Measurements from ENCODE around the gene TENM4. TPM values are rescaled to one million over a fixed set of nuclear protein-coding genes. Genes with fewer than 3 reads are reported as not detected.
A peak's percentile ranks its signal among the peaks of the same experiment; 100 is the strongest.

The TENM4 gene
- total RNA-seq, 1 donor from 2014 or later: 0.63 TPM

GRCh38 chr11:79110321-79110720, 330.5 kb downstream of the TENM4 start:
- Histone ChIP-seq H3K4me1 (no peaks in the 10 kb centered on the region), H3K36me3 (no peaks in the 10 kb centered on the region), H3K27me3 (ENCODE audit: low read depth) (peaks cover 19% of the 10 kb centered on the region), H3K4me3 (no peak overlapping the region), H3K9me3 (replicated peaks) (peaks cover 9% of the 10 kb centered on the region), H3K27ac (replicated peaks) (no peak overlapping the region)
- DNase-seq: no peak
- TF ChIP-seq CTCF (IDR thresholded peaks at IDR 0.05; ENCODE audit: borderline replicate concordance): no peak
- intact Hi-C loops (cut with micrococcal nuclease): no loop called here

GRCh38 chr11:79108851-79109250, 332.0 kb downstream of the TENM4 start:
- Histone ChIP-seq H3K4me3 (no peak overlapping the region), H3K36me3 (no peaks in the 10 kb centered on the region), H3K27me3 (ENCODE audit: low read depth) (peaks cover 27% of the 10 kb centered on the region), H3K27ac (replicated peaks) (no peak overlapping the region), H3K9me3 (replicated peaks) (no peaks in the 10 kb centered on the region), H3K4me1 (no peaks in the 10 kb centered on the region)
- intact Hi-C loops (cut with micrococcal nuclease): no loop called here
- DNase-seq: no peak
- TF ChIP-seq CTCF (IDR thresholded peaks at IDR 0.05; ENCODE audit: borderline replicate concordance): no peak

GRCh38 chr11:79102840-79103239, 338.0 kb downstream of the TENM4 start:
- no peak overlapping the region for H3K27ac ChIP-seq (replicated peaks)
- intact Hi-C loops (cut with micrococcal nuclease): no loop called here
- no peaks in the 10 kb centered on the region for H3K36me3 ChIP-seq
- TF ChIP-seq CTCF (IDR thresholded peaks at IDR 0.05; ENCODE audit: borderline replicate concordance): no peak
- no peaks in the 10 kb centered on the region for H3K4me1 ChIP-seq
- H3K27me3 ChIP-seq (ENCODE audit: low read depth): peaks cover 65% of the 10 kb centered on the region
- no peak overlapping the region for H3K4me3 ChIP-seq
- DNase-seq: no peak
- no peaks in the 10 kb centered on the region for H3K9me3 ChIP-seq (replicated peaks)

- intact Hi-C loops (cut with micrococcal nuclease): no loop called here
- TF ChIP-seq CTCF (IDR thresholded peaks at IDR 0.05; ENCODE audit: borderline replicate concordance): no peak
- Histone ChIP-seq H3K4me3 (no peak overlapping the region), H3K9me3 (replicated peaks) (no peaks in the 10 kb centered on the region), H3K27me3 (ENCODE audit: low read depth) (peaks cover 65% of the 10 kb centered on the region), H3K27ac (replicated peaks) (no peak overlapping the region), H3K4me1 (no peaks in the 10 kb centered on the region), H3K36me3 (no peaks in the 10 kb centered on the region)
- DNase-seq: no peak
These were observed 339.2 kb downstream of the TENM4 start for GRCh38 chr11:79101656-79102055.

DNA sequence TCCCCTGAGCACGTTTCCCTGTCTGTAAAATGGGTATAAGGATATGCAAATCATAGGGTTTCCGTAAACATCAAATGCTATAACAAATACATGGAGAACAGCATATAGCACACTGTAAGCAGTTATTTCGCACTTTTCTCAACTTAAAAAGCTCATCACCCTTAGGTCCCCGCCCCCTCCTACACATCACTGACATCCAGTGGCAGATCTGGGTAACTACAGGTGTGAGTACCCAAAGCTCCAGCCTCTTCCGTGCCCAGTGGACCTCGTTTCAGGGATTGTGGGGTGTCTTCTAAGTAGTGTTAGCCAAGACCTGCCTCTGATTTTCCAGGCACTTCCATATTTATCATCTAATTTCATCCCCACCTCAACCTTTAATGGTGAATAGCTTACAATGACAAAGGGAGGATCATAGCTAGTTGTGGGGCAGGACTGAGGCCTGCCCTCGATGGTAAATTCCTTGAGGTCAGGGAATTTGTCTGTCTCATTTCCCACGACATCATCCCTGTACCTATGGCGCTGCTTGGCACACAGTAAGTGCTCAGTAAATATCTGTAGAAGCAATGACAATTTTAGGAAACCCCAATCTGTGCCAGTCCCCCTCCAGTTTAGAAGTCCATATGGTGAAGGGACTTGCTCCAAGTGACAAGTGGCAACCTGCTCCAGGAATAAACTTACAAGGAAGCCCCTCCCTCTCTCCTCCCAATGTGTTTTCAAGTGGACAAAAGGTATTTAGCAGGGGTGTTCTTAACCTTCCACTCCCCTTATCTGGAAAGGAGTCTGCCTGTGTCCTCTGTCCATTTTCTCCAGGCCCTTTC, 340.5 kb downstream of the TENM4 start:
- H3K27me3 ChIP-seq (ENCODE audit: low read depth): peaks cover 51% of the 10 kb centered on the region
- H3K27ac ChIP-seq (replicated peaks): no peak overlapping the region
- DNase-seq: no peak
- no peaks in the 10 kb centered on the region for H3K9me3 ChIP-seq (replicated peaks)
- H3K4me1 ChIP-seq: no peaks in the 10 kb centered on the region
- no peak overlapping the region for H3K4me3 ChIP-seq
- no peaks in the 10 kb centered on the region for H3K36me3 ChIP-seq
- intact Hi-C loops (cut with micrococcal nuclease): no loop called here
- TF ChIP-seq CTCF (IDR thresholded peaks at IDR 0.05; ENCODE audit: borderline replicate concordance): peak; percentile 73
